ENCODE data around the gene F10. TPM values are rescaled to one million over a fixed set of nuclear protein-coding genes. Genes with fewer than 3 reads are reported as not detected.

F10 gene
- total and polyA plus RNA-seq, 9 of the 15 experiments (the other 6 are each of a cell fraction or from before 2014, with no cell fraction given): 0.04 to 0.09 (median 0.07) TPM; not detected in 5

DNA sequence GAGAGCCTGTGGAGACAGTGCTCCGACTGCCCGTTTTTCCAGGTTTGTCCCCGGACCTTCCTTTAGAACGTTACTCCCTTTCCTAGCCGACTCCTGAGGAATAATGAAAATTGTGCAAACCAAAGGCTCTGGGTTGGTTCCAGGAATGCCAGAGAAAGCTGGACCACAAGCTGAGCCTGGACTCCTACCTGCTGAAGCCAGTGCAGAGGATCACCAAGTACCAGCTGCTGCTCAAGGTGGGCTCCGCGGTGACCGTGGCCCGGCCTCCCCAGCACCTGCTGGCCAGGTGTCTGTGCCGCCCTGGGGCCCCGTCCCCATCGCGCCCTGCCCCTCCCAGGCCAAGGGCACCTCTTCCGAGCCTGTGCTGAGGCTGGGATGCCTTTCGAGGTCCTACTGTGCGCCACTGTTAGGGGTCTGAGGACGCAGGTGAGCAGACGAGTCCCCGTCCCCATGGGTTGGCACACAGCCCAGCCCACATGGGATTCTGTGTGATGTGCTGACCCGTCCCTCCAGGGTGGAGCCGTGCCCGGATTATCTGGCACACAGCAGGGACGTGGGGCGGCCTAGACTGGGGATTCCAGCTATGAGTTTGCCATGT, 37.6 kb upstream of the F10 start:
- no TSS peak for BruUV-seq (replicated peaks)

More for the DNA sequence above, 37.6 kb upstream of the F10 start:
- H3K4me2 ChIP-seq (ENCODE audit: insufficient read depth, low read length): no peak overlapping the region
- no peaks in the 10 kb centered on the region for H3K79me2 ChIP-seq (ENCODE audit: control insufficient read depth, insufficient read depth, low read length)
- intact Hi-C loops (cut with micrococcal nuclease): no loop called here
- H3K9me1 ChIP-seq (ENCODE audit: control insufficient read depth, insufficient read depth, low read length): no peaks in the 10 kb centered on the region
- H3K27ac ChIP-seq (ENCODE audit: extremely low read depth, low read depth, low read length): no peak overlapping the region
- no peak overlapping the region for H3K9ac ChIP-seq (ENCODE audit: insufficient read depth in 1 of 2, low read depth in 2 of 2, low read length in 2 of 2)
- no peaks in the 10 kb centered on the region for H3K9me3 ChIP-seq (replicated peaks; ENCODE audit: control insufficient read depth, insufficient read depth, low read depth, low read length)
- no peak for ATAC-seq
- no peak for FAIRE-seq
- H4K20me1 ChIP-seq (replicated peaks; ENCODE audit: control insufficient read depth, insufficient read depth, low read length): peaks cover 15% of the 10 kb centered on the region
- CTCF ChIA-PET (ENCODE audit: low intra/inter-chr PET ratio): no interaction called here
- in situ Hi-C loops (cut with MboI): no loop called here
- POLR2A ChIA-PET: no interaction called here
- no peak overlapping the region for H2AFZ ChIP-seq (ENCODE audit: low read depth, low read length)
- no peak for DNase-seq (ENCODE audit: extremely low read depth in 1 of 4, low spot score in 3 of 4)
- TF ChIP-seq, protein P1, sequence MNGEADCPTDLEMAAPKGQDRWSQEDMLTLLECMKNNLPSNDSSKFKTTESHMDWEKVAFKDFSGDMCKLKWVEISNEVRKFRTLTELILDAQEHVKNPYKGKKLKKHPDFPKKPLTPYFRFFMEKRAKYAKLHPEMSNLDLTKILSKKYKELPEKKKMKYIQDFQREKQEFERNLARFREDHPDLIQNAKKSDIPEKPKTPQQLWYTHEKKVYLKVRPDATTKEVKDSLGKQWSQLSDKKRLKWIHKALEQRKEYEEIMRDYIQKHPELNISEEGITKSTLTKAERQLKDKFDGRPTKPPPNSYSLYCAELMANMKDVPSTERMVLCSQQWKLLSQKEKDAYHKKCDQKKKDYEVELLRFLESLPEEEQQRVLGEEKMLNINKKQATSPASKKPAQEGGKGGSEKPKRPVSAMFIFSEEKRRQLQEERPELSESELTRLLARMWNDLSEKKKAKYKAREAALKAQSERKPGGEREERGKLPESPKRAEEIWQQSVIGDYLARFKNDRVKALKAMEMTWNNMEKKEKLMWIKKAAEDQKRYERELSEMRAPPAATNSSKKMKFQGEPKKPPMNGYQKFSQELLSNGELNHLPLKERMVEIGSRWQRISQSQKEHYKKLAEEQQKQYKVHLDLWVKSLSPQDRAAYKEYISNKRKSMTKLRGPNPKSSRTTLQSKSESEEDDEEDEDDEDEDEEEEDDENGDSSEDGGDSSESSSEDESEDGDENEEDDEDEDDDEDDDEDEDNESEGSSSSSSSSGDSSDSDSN (IDR thresholded peaks at IDR 0.05; ENCODE audit: borderline replicate concordance in 1 of 2, low read depth in 2 of 2, low read length in 2 of 2): no peak
- TF ChIP-seq, protein P2, sequence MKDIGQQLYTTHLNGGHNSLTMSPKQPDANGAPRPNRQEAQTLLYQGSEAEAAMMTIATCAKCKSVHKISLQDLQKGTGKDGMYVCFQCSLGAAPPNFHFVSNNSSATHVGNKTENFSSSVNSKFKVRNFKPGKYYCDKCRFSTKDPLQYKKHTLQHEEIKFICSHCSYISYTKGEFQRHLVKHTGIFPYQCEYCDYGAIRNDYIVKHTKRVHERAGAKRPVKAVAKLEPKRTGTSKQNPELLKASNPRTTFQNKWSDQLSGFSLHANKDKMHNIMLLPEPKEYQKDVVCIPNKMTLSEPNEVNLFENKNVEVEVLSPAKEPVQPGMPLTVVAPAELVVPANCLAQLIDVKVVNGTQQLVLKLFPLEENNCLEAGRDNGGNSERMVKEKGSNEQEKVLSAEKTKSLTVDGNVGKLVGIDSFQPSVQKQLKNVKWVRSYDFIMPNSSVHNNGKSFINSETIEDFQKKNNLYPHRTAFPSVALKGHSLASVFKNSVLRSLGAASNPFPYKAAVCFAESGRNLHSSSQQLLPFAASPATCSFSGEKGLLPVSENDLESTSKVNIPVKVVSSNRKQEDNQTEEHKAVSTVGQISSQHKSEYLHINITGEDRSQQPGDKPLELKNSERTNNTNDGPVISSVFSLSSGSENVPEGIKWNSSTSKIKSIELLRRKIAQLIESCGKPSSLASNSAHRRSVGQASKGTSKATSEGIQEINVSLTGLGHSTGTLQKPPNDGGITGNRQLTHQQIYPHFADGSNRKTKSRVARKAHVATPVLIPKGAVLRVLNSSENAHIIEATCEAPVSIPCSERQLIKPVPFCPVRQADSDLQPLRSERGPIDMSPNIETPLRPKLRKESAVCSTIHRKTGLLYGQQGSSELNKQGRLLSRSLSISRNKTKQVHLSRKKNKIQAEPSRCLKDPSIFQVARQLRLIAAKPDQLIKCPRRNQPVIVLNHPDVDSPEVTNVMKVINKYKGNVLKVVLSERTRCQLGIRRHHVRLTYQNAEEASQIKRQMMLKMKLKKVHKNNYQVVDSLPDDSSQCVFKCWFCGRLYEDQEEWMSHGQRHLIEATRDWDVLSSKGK (CRISPR knock-in tag; IDR thresholded peaks at IDR 0.05): no peak
- TF ChIP-seq HEY1 (CRISPR knock-in tag; IDR thresholded peaks at IDR 0.05; ENCODE audit: borderline replicate concordance) (no peak), FOXA3 (CRISPR knock-in tag; conservative IDR thresholded peaks at IDR 0.05 in 1 of 2, IDR thresholded peaks at IDR 0.05 in 1 of 2) (no peak), IFI16 (CRISPR knock-in tag; IDR thresholded peaks at IDR 0.05) (no peak), SMARCA5 (IDR thresholded peaks at IDR 0.05) (no peak), NFXL1 (CRISPR knock-in tag; IDR thresholded peaks at IDR 0.05) (no peak), KDM4B (IDR thresholded peaks at IDR 0.05; ENCODE audit: borderline replicate concordance in 2 of 2, low read depth in 1 of 2) (no peak), XRCC3 (IDR thresholded peaks at IDR 0.05) (no peak)
- peaks cover 0 to 14% of the 10 kb centered on the region in 2 experiments; a peak in 2 of 5 replicates for H3K4me1 ChIP-seq (replicated peaks in 1 of 2; ENCODE audit: control insufficient read depth in 2 of 2, insufficient read depth in 2 of 2, low read length in 2 of 2)
- peaks cover 18 to 70% of the 10 kb centered on the region in 2 experiments for H3K27me3 ChIP-seq (ENCODE audit: control insufficient read depth in 2 of 2, insufficient read depth in 2 of 2, low read length in 2 of 2)
- H3K4me3 ChIP-seq: no peak overlapping the region
- H3K36me3 ChIP-seq (ENCODE audit: control insufficient read depth, insufficient read depth, low read length): no peaks in the 10 kb centered on the region
- WGBS (ENCODE audit: insufficient coverage, low coverage, missing lambda C conversion rate): 0% methylated on average over 15 of the region's 24 CpGs

Measured in K562 (cell line).